HEK293T (cell line): ENCODE measurements around the gene MGA.
A peak's percentile ranks its signal among the peaks of the same experiment; 100 is the strongest.

Source experiments
- CTCF ChIA-PET: fragments of 350-600 bp; formaldehyde crosslinking; extraction: SDS; loops from one replicate; lab custom pipeline; 2021; ENCODE audit warnings: antibody characterized with exemption, inconsistent platforms; lab: Yijun Ruan, JAX
- POLR2A ChIA-PET: fragments of 350-600 bp; formaldehyde crosslinking; extraction: SDS; loops from one replicate; lab custom pipeline; 2020; ENCODE audit warnings: antibody characterized with exemption, inconsistent platforms; lab: Yijun Ruan, JAX
- DNase-seq: peaks from one replicate; pipeline ENCODE4 v3.0.0; 2012; ENCODE audit warnings: mixed read lengths; ENCODE audit errors: extremely low spot score
- ARNT ChIP-seq: fragments of 450-650 bp; IDR thresholded peaks from 2 replicates; pipeline ENCODE4 v1.6.1; 2017; ENCODE audit warnings: mild to moderate bottlenecking
- BHLHE40 ChIP-seq: fragments of 450-650 bp; IDR thresholded peaks from 2 replicates; pipeline ENCODE4 v1.6.1; 2016; ENCODE audit warnings: mild to moderate bottlenecking, moderate library complexity, borderline replicate concordance
- CTBP1 ChIP-seq: fragments of 450-650 bp; IDR thresholded peaks from 2 replicates; pipeline ENCODE4 v1.6.1; 2016; ENCODE audit warnings: borderline replicate concordance
- ELF4 ChIP-seq: fragments of 450-650 bp; IDR thresholded peaks from 2 replicates; pipeline ENCODE4 v1.6.1; 2017; ENCODE audit warnings: antibody characterized with exemption
- FOXA1 ChIP-seq: fragments of 450-650 bp; IDR thresholded peaks from 2 replicates; pipeline ENCODE4 v1.6.1; 2016; ENCODE audit warnings: mild to moderate bottlenecking
- FOXK2 ChIP-seq: fragments of 450-650 bp; IDR thresholded peaks from 2 replicates; pipeline ENCODE4 v1.6.1; 2016; ENCODE audit warnings: mild to moderate bottlenecking
- FOXM1 ChIP-seq: fragments of 450-650 bp; IDR thresholded peaks from 2 replicates; pipeline ENCODE4 v1.6.1; 2017; ENCODE audit warnings: mild to moderate bottlenecking, borderline replicate concordance
- HDGF ChIP-seq: fragments of 450-650 bp; IDR thresholded peaks from 2 replicates; pipeline ENCODE4 v1.6.1; 2017; ENCODE audit warnings: antibody characterized with exemption, borderline replicate concordance
- L3MBTL2 ChIP-seq: fragments of 450-650 bp; conservative IDR thresholded peaks from 2 replicates; pipeline ENCODE4 v1.6.1; 2016; ENCODE audit warnings: mild to moderate bottlenecking
- LEF1 ChIP-seq: fragments of 450-650 bp; IDR thresholded peaks from 2 replicates; pipeline ENCODE4 v1.6.1; 2017; ENCODE audit warnings: mild to moderate bottlenecking, borderline replicate concordance
- NFRKB ChIP-seq: fragments of 450-650 bp; IDR thresholded peaks from 2 replicates; pipeline ENCODE4 v1.6.1; 2016; ENCODE audit warnings: mild to moderate bottlenecking, moderate library complexity
- PKNOX1 ChIP-seq: fragments of 450-650 bp; IDR thresholded peaks from 2 replicates; pipeline ENCODE4 v1.6.1; 2016
- SP1 ChIP-seq: fragments of 450-650 bp; IDR thresholded peaks from 2 replicates; pipeline ENCODE4 v1.6.1; 2017
- SUZ12 ChIP-seq: fragments of 450-650 bp; IDR thresholded peaks from 2 replicates; pipeline ENCODE4 v1.6.1; 2016; ENCODE audit warnings: mild to moderate bottlenecking
- TARDBP ChIP-seq: fragments of 450-650 bp; IDR thresholded peaks from 2 replicates; pipeline ENCODE4 v1.6.1; 2016
- ZNF384 ChIP-seq: fragments of 450-650 bp; IDR thresholded peaks from 2 replicates; pipeline ENCODE4 v1.6.1; 2016

The MGA gene

GRCh38 chr15:41660235-41661077 lies at the start of gene MGA:
TSS of gene MGA (plus strand) at chr15:41660405.
- POLR2A ChIA-PET, result interaction anchor here (0.6 to 1.4 kb wide), 8 partner anchors 11 to 114 kb away, joined by 3 to 7 read pairs (median 3); no protein-coding TSS in a partner anchor
- CTCF ChIA-PET, result interaction anchor here (0.7 to 2.0 kb wide), 3 partner anchors 14 to 57 kb away, joined by 3 to 5 read pairs (median 3); no protein-coding TSS in a partner anchor
- TF ChIP-seq TARDBP (no peak), L3MBTL2 (peak; percentile 98), ELF4 (peak; percentile 70; the same call in 1 of the 2 replicates)
- peak; percentile 80 for DNase-seq

DNA sequence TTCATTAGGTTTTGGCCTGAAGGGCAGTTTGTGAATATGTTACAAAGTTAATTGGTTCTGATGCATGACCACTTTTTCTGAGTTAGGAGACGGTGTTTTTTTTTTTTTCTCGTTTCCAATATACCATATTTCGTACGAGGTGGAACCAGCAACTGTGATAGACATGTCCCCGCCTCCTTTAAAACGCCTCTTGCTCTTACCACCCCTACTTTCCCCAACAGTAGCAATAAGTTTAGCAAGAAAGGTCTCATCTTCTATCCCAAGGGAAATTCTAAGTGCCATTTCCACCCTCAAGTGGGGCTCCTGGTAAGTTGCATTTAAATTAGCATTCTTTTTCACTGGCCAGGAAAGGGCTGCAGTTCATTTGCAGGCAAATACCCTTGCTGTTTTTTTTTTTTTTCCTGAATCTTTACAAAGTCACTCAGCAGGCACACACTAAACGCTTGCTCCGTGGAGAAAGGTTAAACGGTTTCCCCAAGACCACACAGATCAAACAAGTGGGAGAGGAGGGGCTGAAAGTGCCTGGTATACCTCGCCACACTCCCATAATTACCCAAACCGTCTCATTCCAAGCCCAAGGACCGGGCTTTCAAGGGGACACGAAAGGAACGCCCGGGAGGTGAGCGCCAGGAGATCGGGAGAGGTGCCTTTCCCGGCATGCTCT lies 39.5 kb upstream of the MGA start:
- no peak for TF ChIP-seq FOXA1
- TF ChIP-seq ZNF384, result 0 out of 2 replicates have a peak, but pooled peaks have one; percentile 8
- no peak for TF ChIP-seq PKNOX1
- CTCF ChIA-PET, result no interaction called here
- POLR2A ChIA-PET, result interaction anchor here (1.0 to 1.1 kb wide), 5 partner anchors 9 to 59 kb away, joined by 3 to 4 read pairs (median 3); no protein-coding TSS in a partner anchor
- no peak for DNase-seq

DNA sequence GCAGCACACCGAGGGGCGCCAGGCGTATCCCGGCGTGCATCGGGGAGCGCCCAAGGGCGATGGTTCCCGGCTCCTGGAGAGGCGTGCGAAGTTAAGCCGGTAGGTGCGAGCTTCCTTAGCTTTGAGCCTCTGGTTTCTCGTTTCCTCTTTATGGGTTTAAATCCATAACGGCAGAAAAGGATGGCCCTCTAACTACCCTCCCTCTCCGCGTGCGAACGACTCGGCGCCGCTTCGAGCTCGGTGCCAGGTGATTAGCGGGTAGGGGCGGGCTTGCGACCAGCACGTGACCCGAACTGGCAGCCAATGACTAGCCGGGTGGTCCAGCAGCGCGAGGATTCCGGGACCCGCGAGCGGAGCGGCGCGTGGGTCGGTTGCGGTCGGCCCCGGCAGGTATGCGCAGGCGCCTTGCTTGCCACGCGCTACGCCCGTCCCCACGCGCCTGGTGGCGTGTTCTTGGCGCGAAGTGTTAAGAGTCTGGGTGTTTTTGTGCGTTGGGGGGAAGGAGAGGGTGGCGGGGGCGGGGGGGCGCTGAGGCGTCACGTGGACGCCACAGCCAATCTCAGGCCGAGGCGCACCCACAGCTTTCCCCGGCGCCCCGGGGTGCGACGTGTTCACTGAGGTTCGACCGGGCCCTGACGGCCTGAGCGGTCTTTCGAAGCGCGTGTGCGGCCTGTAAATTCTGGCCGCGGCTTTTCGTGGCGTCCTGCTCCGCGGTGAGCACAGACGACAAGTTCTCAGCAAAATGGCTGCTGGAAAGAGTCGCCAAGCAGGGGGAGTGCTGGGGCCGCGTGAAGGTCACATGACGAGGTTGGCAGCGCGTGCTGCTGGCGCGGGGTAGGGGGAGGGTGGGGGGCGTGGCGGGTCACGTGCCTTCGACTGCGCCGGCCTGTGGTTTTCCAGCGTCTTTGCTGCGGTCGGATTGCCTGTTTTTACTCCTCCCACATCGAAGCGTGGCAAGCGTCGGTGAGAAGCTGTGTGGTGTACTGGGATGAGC lies 38.7 kb upstream of the MGA start:
- CTCF ChIA-PET, result interaction anchor here (0.6 kb wide), 1 partner anchor 220 kb away, joined by 3 read pairs; no protein-coding TSS in a partner anchor
- TF ChIP-seq BHLHE40 (no peak), CTBP1 (no peak), L3MBTL2 (peak; percentile 99), FOXM1 (peak; percentile 27; the same call in 1 of the 2 replicates)
- POLR2A ChIA-PET, result interaction anchor here (0.7 to 1.3 kb wide), 8 partner anchors 9 to 60 kb away, joined by 3 to 4 read pairs (median 3); partner anchors contain the start of gene MGA
- peak; percentile 80 for DNase-seq

DNA sequence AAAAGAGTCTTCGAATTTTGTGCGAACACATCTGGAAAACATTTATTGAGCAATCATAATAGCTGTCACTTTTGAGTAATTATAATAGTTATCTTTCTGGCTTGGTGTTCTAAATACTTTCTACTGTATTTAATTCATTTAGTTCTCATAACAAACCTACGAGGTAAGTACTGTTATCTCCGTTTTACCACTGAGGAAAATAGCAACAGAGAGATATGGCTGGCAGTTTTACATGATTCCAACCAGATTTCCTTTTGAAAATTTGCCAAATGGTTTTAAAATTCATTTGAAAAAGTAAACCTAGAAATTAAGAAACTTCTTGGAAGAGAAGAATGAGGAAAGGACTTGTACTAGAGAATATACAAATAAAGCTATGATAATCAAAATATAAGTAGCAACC lies 37.3 kb upstream of the MGA start:
- TF ChIP-seq ZNF384, result no peak
- no peak for TF ChIP-seq SP1
- TF ChIP-seq HDGF, result no peak
- TF ChIP-seq ELF4, result no peak
- no peak for TF ChIP-seq ARNT
- TF ChIP-seq TARDBP, result no peak
- TF ChIP-seq BHLHE40, result no peak
- no peak for TF ChIP-seq CTBP1
- no peak for TF ChIP-seq L3MBTL2
- no peak for TF ChIP-seq PKNOX1
- TF ChIP-seq NFRKB, result no peak
- TF ChIP-seq FOXM1, result no peak
- no peak for TF ChIP-seq FOXK2
- no peak for TF ChIP-seq FOXA1
- no peak for TF ChIP-seq SUZ12
- no peak for TF ChIP-seq LEF1
- ChIA-PET CTCF (interaction anchor here (0.5 kb wide), 1 partner anchor 30 kb away, joined by 5 read pairs; no protein-coding TSS in a partner anchor), POLR2A (no interaction called here)
- DNase-seq, result no peak

- CTCF ChIA-PET, result no interaction called here
- no peak for DNase-seq
- POLR2A ChIA-PET, result no interaction called here
- TF ChIP-seq L3MBTL2 (no peak), HDGF (no peak), CTBP1 (no peak), FOXM1 (no peak), FOXA1 (no peak), LEF1 (no peak), NFRKB (no peak), SP1 (no peak), ARNT (no peak), FOXK2 (no peak), BHLHE40 (no peak), SUZ12 (no peak), TARDBP (no peak), ZNF384 (no peak), ELF4 (no peak), PKNOX1 (no peak)
Observed at GRCh38 chr15:41627203-41627602, 33.0 kb upstream of the MGA start.
